ENCODE results near the gene GJA1.
"Not testable (repeated sequence)": the region's sequence is repeated elsewhere in the genome, so short reads cannot be mapped to it uniquely, and the experiment has no call there.

GJA1 gene

DNA sequence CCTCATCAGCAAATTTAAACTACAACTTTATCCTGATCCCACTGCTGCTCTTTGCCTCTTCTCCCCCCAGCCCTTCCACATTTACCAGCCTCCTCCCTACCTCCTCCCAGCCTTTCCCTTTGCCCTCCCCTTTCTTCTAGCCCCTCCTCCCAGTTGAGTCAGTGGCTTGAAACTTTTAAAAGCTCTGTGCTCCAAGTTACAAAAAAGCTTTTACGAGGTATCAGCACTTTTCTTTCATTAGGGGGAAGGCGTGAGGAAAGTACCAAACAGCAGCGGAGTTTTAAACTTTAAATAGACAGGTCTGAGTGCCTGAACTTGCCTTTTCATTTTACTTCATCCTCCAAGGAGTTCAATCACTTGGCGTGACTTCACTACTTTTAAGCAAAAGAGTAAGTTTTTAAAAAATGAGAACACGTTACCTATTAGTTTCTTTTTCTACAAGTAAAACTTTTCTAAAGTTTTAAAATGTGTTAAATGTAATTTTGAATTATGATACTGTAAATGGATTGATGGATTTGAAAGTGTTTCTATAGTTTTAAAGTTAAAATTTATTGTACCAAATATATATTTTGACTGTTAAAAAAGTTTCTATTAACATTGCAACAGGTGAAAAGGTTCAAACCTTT, at the start of gene GJA1:
Gene GJA1 (plus strand): TSS at position 203 of the 626 bp plus-strand sequence. CDS start 11,202 bp downstream, outside the sequence.
- DNase-seq (ENCODE audit: extremely low read depth in 1 of 2, low read depth in 1 of 2): no peak

DNA sequence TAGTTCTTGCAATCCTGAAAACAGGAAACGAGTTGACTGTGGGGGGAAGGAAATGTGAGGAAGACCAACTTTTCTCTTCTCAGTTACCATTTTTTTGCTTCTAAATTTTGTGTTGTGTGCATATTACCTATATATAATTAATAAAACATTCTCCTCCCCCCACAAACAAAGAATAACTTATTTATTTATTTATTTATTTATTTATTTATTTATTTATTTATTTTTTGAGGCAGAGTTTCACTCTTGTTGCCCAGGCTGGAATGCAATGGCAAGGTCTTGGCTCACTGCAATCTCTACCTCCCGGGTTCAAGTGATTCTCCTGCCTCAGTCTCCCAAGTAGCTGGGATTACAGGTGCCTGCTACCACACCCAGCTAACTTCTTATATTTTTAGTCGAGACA, 48.9 kb upstream of the GJA1 start:
- DNase-seq (ENCODE audit: extremely low read depth in 1 of 2, low read depth in 1 of 2): not testable (repeated sequence)

DNA sequence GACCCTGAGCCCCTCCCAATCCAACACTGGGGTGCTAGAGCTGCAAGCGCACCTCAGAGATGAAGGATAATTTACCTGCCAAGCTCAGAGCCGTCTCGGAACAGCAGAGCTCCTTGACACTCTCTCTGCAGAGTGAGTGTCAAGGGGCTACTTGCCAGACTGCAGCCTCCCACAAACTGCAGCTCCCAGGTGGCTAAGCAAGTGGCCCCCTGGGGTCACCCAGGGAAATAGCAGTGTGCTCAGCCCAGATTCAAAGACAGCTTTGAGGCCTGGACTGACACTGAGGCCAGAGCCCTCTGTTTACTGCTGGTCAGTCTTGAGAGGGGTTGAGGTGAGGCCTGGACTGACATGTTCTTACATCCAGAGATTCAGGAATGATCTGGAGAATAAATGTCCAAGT, 46.0 kb upstream of the GJA1 start:
- no peak for DNase-seq (ENCODE audit: extremely low read depth in 1 of 2, low read depth in 1 of 2)

DNA sequence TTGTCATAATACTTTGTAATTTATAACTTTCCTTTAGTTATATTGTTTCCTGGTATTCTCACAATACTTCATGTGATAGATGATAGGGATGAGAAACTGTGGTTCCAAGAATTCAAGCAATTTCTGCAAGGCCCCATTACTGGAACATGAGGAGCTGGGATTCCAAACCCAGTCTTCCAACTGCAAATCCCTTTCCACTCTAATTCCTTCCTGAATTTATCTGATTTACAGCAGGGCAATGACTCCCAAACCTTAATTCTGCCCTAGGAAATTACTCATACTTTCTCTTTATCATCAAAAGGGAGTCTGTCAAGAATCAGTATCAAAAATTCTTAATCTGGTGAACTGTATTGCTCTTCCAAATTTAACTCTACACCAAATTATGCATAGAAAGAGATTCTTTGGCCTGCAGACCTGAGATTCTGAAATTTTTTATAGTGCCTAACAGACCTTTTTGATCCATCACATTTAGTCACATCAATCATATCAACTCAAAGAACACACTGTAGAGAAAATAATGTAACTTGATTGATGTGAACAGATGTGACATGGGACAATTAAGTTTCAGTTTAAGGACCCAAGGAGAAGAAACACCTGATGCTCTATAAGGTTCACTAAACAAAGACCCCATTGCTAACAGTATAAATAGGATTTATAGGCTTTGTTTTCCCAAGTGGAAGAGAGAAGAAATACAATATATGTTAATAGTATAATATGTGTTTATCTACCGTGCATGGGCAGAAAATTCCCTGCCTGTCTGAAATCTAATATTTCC, 41.5 kb upstream of the GJA1 start:
- no peak for DNase-seq (ENCODE audit: extremely low read depth in 1 of 2, low read depth in 1 of 2)

DNA sequence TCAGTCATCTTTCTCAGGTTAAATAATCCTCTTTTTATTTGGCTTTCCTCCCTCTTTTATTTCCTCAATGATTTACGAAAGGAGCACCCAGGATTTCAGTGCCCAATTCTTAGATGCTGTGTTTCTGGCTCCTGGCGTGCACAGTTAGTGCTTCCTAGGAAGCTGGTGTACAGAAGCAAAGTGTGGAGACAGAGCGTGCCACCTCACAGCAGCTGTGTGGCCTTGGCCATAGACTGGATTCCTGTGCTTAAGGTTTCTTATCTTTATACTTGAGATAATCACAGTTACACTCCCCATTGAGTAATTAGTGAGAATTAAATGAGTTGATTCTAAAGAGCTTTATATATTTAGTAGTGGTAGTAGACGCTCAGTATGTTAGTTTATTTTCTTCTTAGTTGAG, 39.7 kb upstream of the GJA1 start:
- DNase-seq (ENCODE audit: extremely low read depth in 1 of 2, low read depth in 1 of 2): no peak

DNA sequence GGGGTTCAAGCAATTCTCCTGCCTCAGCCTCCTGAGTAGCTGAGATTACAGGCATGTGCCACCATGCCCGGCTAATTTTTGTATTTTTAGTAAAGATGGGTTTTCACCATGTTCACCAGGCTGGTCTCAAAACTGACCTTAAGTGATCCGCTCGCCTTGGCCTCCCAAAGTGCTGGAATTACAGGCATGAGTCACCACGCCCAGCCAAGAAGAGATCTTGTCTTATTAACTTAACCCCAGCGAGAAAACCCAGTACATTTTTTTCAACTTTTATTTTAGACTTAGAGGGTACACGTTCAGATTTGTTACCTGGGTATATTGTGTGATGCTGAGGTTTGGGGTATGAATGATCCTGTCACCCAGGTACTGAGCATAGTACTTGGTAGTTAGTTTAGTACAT, 38.3 kb upstream of the GJA1 start:
- not testable (repeated sequence) for DNase-seq (ENCODE audit: extremely low read depth in 1 of 2, low read depth in 1 of 2)

DNA sequence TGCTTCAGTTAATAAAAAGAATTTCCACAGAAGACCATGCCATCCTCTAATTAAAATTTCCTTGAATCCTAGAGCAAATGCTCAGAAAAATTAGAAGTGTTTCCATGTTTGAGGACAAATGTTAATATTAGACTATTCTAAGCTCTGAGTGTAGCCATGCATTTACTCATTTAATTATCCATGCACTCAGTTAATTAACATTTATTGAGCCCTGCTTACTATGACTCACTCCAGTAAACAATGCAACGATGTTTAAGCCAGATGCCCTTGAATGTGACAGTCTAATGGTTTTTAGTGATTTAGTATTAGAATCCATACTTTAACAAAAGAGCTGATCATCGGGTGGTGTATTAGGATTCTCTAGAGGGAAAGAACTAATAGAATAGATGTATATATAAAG, 37.3 kb upstream of the GJA1 start:
- DNase-seq (ENCODE audit: extremely low read depth in 1 of 2, low read depth in 1 of 2): no peak

DNA sequence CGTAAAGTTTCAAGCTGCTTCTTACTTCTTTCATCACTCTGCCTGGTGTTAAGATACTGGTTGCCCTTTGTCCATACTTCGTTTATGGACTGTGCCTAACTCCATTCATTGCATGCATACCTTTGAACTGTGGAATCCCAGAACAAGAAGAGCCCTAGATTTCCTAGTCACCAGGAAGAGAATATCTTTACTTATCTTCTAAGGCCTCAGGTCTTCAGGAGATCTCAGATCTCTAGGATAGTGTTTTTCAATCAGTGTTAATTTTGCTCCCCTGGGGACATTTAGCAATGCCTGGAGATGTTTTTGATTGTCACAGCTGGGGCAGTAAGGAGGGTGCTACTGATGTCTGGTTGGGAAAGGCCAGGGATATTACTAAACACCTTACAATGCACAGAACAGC, 35.5 kb upstream of the GJA1 start:
- DNase-seq (ENCODE audit: extremely low read depth in 1 of 2, low read depth in 1 of 2): no peak

DNA sequence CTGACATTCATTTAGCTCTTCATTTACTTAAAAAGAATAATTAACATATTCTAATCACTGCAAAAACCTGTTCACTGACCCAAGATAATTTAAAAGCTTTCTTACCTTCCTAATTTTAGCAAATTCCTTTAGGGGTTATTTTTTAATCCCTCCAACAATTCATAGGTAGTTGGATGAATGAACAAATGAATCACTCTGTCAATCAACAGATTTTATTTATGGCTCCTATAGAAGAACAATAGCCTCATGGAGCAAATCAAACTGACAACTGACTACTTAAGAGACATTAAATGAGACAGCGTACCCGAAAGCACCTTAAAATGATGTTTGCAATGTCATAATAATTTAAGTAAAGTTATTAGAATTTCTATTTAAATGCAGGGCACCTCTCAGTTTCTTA, 31.5 kb upstream of the GJA1 start:
- DNase-seq (ENCODE audit: extremely low read depth in 1 of 2, low read depth in 1 of 2): no peak

DNA sequence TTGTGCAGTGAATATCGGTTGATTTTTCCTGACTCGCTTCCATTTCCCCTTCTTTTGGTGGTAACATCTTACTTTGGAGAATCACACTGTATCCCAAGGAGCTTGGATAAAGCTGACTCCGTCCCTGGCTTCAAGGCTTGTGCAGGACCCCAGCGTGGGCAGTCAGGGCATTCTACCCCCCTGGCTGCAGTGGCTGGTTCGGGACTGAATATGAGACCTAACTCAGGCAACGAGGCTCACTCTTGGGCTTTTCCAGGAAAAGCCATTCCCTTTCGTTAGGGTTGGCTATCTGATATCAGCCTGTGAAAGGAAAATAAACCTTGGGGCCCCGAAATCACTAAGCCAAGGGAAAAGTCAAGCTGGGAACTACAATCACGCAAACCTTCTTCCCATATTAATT, 30.1 kb upstream of the GJA1 start:
- no peak for DNase-seq (ENCODE audit: extremely low read depth in 1 of 2, low read depth in 1 of 2)

DNA sequence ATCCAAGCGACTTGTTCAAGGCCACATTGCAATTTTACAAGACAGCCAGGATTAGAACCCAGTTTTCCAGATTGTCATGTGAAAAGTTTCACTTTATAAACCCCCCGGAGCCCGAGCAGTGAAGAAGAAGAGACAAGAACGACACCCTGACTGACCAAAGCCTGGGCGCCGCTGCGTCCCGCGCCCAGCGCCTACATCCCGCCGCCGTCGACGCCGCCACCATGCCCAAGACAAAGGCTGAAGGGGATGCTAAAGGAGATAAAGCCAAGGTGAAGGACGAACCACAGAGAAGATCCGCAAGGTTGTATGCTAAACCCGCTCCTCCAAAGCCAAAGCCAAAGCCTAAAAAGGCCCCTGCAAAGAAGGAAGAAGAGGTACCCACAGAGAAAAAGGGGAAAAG, 27.1 kb upstream of the GJA1 start:
- DNase-seq (ENCODE audit: extremely low read depth in 1 of 2, low read depth in 1 of 2): no peak

DNA sequence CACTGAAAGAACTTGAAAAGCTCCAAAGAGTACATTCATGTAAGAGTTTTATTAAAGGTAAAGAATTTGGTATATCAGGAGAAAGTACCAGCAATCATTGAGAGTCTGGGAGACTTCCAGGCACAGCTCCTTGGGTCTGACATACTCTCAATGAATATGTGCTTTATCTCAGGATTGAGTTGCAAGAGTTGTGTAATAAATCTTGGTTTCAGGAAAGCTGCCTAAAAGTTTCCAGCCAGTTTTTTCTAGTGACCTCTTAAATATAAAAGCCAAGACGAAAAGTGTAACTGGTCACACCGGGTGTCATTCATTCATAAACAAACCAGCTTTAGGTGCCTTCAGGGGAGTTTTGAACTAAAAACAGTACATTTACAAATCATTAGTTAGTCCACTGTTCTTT, 21.6 kb upstream of the GJA1 start:
- DNase-seq (ENCODE audit: extremely low read depth in 1 of 2, low read depth in 1 of 2): no peak

DNA sequence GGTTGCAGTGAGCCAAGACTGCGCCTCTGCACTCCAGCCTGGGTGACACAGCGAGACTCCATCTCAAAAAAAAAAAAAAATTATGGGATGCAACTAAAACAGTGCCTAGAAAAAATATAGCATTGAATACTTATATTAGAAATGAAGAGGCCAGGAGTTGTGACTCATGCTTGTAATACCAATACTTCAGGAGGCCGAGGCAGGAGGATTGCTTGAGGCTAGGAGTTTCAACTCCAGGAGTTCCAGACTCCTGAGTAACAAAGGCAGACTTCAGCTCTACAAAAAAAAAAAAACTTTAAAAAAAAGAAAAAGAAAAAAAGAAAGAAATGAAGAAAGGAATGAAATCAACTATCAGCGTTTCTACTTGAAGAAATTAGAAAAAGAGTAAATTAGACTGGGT, 17.1 kb upstream of the GJA1 start:
- DNase-seq (ENCODE audit: extremely low read depth in 1 of 2, low read depth in 1 of 2): no peak

DNA sequence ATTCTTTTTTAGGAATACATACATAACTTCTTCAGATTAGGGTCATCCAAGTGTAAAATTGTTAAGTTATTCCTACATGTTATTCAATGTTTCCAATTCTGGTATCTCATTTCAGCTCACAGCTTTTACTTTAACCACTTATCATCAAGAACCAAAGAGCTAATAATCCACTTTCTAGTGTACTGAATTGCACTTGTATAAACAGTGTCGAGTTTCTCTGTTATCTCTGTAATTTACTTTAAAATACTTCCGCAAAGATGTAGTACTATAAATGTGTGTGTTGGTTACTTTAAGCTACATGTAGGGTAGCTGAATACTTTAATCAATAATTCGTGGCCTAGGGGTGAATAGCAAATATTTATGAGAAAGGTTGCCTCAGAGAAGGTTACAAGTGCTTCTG, 8.8 kb upstream of the GJA1 start:
- DNase-seq (ENCODE audit: extremely low read depth in 1 of 2, low read depth in 1 of 2): no peak

DNA sequence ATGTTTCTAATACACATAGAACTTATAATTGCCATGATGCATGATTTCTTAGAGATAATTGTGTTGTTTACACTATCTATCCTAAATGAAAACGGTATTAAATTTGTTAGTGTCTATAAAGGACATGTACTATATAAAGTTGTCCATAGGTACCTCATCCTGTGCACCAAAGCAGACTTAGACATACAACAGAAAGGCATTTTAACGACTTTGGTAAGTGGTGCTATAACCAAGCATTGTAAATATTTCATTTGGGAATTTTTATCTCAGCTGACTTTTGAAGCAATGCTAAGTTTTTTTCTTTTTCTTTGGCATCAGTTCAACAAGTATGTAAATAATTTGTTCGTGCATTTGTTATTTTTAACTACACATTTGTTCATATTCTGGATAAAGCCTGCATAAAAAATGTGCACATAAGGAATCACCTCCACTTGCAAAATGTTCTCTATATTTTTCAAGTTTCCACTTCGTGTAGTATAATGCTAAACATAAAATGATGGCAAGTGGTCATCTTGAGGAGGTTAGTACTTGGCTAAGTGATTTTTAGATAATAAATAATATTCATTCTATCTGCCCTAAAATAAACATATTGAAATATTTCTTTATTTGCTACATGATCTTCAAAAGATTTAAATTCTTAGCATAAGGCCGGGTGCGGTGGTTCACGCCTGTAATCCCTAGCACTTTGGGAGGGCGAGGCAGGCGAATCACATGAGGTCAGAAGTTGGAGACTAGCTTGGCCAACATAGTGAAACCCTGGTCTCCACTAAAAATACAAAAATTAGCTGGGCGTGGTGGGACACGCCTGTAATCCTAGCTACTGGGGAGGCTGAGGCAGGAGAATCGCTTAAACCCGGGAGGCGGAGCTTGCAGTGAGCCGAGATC, 6.3 kb upstream of the GJA1 start:
- no peak for DNase-seq (ENCODE audit: extremely low read depth in 1 of 2, low read depth in 1 of 2)

DNA sequence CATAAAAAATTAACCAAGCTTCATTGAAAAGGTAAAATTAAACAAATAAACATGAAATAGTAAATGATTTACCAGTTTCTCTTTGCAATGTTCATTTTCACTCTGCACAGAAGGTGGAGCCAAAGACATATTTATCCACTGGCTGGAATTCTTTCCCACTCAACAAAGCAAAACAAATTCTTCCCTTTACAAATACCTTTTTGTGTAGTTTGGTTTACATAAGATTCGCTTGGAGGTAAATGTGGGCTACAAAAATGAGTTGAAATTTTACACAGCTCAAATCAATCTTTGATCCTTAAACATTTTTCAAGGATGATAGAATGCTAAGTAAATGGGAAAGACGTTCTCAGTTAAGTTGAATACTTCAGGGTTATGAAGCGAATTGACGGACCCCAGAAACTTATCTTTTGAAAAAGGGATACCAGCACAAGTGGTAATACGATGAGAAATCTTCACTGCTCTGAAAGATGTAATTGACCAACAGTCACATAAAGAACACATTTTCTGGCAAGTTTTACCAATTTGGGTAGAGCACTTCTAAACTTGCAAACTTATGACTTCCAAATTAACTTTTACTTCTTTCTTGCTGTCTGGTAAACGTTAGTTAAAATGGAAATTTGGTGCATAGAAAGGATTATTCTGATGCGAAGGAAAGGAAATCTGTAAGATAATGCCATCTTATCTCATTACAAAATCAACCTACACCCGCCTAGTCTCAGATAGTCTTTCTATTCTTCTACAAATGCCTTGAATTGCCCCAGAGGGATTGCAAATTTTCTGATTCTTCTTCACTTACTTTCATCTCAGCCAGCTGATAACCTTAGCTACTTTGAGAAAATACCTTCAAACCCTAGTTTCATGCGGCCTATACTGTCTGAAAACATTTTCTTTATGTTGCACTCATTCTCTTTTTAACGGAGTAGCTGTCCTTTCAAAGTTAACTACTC, 4.7 kb upstream of the GJA1 start:
- DNase-seq (ENCODE audit: extremely low read depth in 1 of 2, low read depth in 1 of 2): no peak

DNA sequence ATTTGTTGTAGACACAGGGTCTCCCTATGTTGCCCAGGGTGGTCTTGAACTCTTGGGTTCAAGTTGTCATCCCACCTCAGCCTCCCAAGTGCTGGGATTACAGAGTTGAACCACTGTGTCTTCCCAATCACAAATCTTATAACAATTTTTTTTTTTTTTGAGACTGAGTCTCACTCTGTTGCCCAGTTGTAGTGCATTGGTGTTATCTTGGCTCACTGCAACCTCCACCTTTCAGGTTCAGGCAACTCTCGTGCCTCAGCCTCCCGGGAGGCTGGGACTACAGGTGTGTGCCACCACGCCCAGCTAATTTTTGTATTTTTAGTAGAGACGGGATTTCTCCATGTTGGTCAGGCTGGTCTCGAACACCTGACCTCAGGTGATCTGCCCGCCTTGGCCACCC, 3.7 kb upstream of the GJA1 start:
- not testable (repeated sequence) for DNase-seq (ENCODE audit: extremely low read depth in 1 of 2, low read depth in 1 of 2)

DNA sequence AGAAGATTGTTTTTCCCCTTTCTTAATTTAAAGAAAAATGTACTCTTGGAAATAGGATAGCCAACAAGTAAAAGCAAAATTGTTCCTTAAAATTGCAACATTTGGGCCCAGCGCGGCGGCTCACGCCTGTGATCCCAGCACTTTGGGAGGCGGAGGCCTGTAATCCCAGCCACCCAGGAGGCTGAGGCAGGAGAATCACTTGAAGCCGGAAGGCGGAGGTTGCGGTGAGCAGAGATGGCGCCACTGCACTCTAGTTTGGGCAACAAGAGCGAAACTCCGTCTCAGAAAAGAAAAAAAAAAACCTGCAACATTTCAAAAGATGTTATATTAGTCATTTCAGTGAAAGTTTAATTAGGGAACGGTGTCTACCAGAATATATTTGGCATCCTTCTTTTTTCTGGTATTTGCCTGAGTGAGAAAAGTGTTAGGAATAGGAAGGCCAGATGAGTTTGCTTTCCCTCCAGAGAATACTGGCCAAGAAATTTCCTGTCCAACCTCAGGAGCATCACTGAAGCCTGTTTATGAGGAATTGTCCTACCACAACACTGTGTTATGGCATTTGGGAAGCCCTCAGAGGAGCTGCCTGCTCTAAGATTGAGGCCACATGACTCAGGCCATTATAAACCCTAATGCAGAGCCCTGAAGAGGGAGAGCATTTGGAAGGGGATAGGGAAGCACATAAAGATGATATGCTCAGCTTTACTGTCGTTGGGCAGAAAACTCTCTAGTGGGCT, 1.2 kb upstream of the GJA1 start:
- no peak for DNase-seq (ENCODE audit: extremely low read depth in 1 of 2, low read depth in 1 of 2)

DNA sequence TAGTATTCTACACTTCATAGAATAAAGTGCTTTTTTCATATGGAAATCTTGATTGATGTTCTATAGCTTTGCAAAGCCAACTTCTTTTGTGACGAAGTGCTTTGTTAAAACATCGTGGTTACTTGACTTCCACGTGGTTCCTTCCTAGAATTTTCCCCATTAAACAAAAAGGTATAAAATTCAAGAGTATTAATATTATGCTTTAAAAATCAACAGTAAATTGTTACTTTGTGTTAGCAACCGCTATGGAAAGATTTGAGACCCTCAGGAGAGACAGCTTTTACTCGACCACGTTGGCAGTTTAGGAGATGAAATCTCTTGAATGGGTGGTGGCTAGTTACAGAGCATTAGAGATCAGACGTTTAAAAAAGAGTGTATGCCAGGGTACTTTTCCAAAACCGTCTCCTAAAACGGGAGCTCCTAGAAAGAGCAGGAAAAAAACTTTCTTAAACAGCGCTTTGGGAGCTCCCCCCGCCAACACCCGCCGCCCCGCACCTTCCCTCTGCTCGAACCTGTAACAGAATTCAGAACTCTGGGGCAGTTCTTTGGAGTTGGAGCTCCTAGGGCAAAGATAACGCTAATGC, 920 bp downstream of the GJA1 start:
- no peak for DNase-seq (ENCODE audit: extremely low read depth in 1 of 2, low read depth in 1 of 2)

All from activated CD8-positive, alpha-beta memory T cell treated with anti-CD3 and anti-CD28 coated beads for 1 hour (primary cell).